Neural cell (in vitro differentiated cells): ENCODE results near the gene COL19A1. TPM values are rescaled to one million over a fixed set of nuclear protein-coding genes. Genes with fewer than 3 reads are reported as not detected.

Experiments
- H2AFZ ChIP-seq: fragments of 200-600, 300-800 bp; sonication (generic), shearing (Covaris generic); 2 replicates; pipeline ENCODE4 v1.6.0; 2014; ENCODE audit warnings: low read depth, mild to moderate bottlenecking, antibody characterized with exemption, low read length, moderate library complexity
- H3F3A ChIP-seq: fragments of 200-600 bp; shearing (Covaris generic); 2 replicates; pipeline ENCODE4 v1.6.1; 2016; ENCODE audit warnings: mild to moderate bottlenecking, moderate library complexity, mixed read lengths, antibody characterized with exemption, low read length; ENCODE audit not compliant: insufficient read depth, poor library complexity, severe bottlenecking
- H3K27ac ChIP-seq: fragments of 200-600, 300-800 bp; sonication (generic), shearing (Covaris generic); 2 replicates; pipeline ENCODE4 v1.5.1; 2014; ENCODE audit warnings: mild to moderate bottlenecking, low read length, moderate library complexity
- H3K27me3 ChIP-seq: fragments of 300-800, 200-600 bp; sonication (generic), shearing (Covaris generic); 2 replicates; pipeline ENCODE4 v1.6.0; 2014; ENCODE audit warnings: mild to moderate bottlenecking, low read depth, low read length, moderate library complexity; ENCODE audit not compliant: insufficient read depth
- H3K36me3 ChIP-seq: fragments of 300-800, 200-600 bp; sonication (generic), shearing (Covaris generic); 2 replicates; pipeline ENCODE4 v1.5.1; 2014; ENCODE audit warnings: mild to moderate bottlenecking, antibody characterized with exemption, low read length, moderate library complexity; ENCODE audit not compliant: insufficient read depth
- H3K4me2 ChIP-seq: fragments of 300-800, 200-600 bp; sonication (generic), shearing (Covaris generic); 2 replicates; pipeline ENCODE4 v1.6.0; 2014; ENCODE audit warnings: mild to moderate bottlenecking, low read length
- H3K4me3 ChIP-seq: fragments of 300-800, 200-600 bp; sonication (generic), shearing (Covaris generic); 2 replicates; pipeline ENCODE4 v1.5.1; 2014; ENCODE audit warnings: mild to moderate bottlenecking, low read length, moderate library complexity
- H3K79me2 ChIP-seq: fragments of 200-600 bp; shearing (Covaris generic); replicated peaks from 2 replicates; pipeline ENCODE4 v1.6.0; 2014; ENCODE audit warnings: mild to moderate bottlenecking, low read length, moderate library complexity; ENCODE audit not compliant: insufficient read depth
- H3K9ac ChIP-seq: fragments of 300-800, 200-600 bp; sonication (generic), shearing (Covaris generic); 2 replicates; pipeline ENCODE4 v1.6.1; 2016; ENCODE audit warnings: mild to moderate bottlenecking, low read length, mixed read lengths
- H3K9me2 ChIP-seq: fragments of 200-600 bp; shearing (Covaris generic); 2 replicates; pipeline ENCODE4 v1.6.1; 2016; ENCODE audit warnings: mild to moderate bottlenecking, low read length, mixed read lengths; ENCODE audit not compliant: insufficient read depth
- H3K9me3 ChIP-seq: fragments of 200-600, 300-800 bp; sonication (generic), shearing (Covaris generic); 2 replicates; pipeline ENCODE4 v1.6.1; 2016; ENCODE audit warnings: mild to moderate bottlenecking, mixed run types, low read length, moderate library complexity, mixed read lengths
- H4K20me1 ChIP-seq: fragments of 200-600 bp; shearing (Covaris generic); 2 replicates; pipeline ENCODE4 v1.6.1; 2016; ENCODE audit warnings: mild to moderate bottlenecking, mixed run types; ENCODE audit not compliant: insufficient read depth
- CTCF ChIP-seq: fragments of 450-650 bp; IDR thresholded peaks from 2 replicates; pipeline ENCODE4 v1.5.1; 2014; ENCODE audit warnings: antibody characterized with exemption, mild to moderate bottlenecking, moderate library complexity; ENCODE audit not compliant: poor library complexity, severe bottlenecking
- EP300 ChIP-seq: fragments of 450-650 bp; conservative IDR thresholded peaks from 2 replicates; pipeline ENCODE4 v1.6.1; 2014; ENCODE audit warnings: antibody characterized with exemption, mild to moderate bottlenecking, moderate library complexity; ENCODE audit not compliant: poor library complexity, severe bottlenecking
- EZH2 ChIP-seq: fragments of 200-600, 300-800 bp; shearing (Covaris generic), sonication (generic); IDR thresholded peaks from 2 replicates; pipeline ENCODE4 v1.6.1; 2014; ENCODE audit warnings: antibody characterized with exemption, low read length, borderline replicate concordance, mild to moderate bottlenecking; ENCODE audit not compliant: insufficient read depth, poor library complexity, severe bottlenecking
- MXI1 ChIP-seq: fragments of 450-650 bp; conservative IDR thresholded peaks from 2 replicates; pipeline ENCODE4 v1.6.1; 2014; ENCODE audit warnings: antibody characterized with exemption, mild to moderate bottlenecking; ENCODE audit not compliant: poor library complexity, severe bottlenecking
- POLR2AphosphoS5 ChIP-seq: IDR thresholded peaks from 2 replicates; pipeline ENCODE4 v1.6.1; 2012
- RAD21 ChIP-seq: fragments of 450-650 bp; conservative IDR thresholded peaks from 2 replicates; pipeline ENCODE4 v1.6.1; 2014; ENCODE audit warnings: antibody characterized with exemption, mild to moderate bottlenecking, moderate library complexity
- REST ChIP-seq: IDR thresholded peaks from 2 replicates; pipeline ENCODE4 v1.6.1; 2012; ENCODE audit warnings: borderline replicate concordance
- SMC3 ChIP-seq: fragments of 450-650 bp; conservative IDR thresholded peaks from 2 replicates; pipeline ENCODE4 v1.6.1; 2014; ENCODE audit warnings: antibody characterized with exemption, mild to moderate bottlenecking, moderate library complexity; ENCODE audit not compliant: poor library complexity
- TAF1 ChIP-seq: IDR thresholded peaks from 2 replicates; pipeline ENCODE4 v1.6.1; 2012; ENCODE audit warnings: low read depth
- polyA plus RNA-seq: library from polyadenylated mRNA; depleted of rRNA; stranded (reverse); fragments of >200 nt; gene quantifications from 2 replicates; pipeline ENCODE4 v1.2.3, GENCODE V29; 2014

Gene COL19A1
- polyA plus RNA-seq, 1 donor from 2014 or later, result 0.24 TPM

- Histone ChIP-seq H3K79me2 (no peaks in the 10 kb centered on the region), H3K4me3 (no peak overlapping the region), H2AFZ (no peak overlapping the region), H3K9ac (no peak overlapping the region), H3K9me3 (no peaks in the 10 kb centered on the region), H4K20me1 (no peaks in the 10 kb centered on the region), H3F3A (peaks cover 3% of the 10 kb centered on the region), H3K27ac (no peak overlapping the region), H3K9me2 (no peaks in the 10 kb centered on the region), H3K36me3 (no peaks in the 10 kb centered on the region), H3K4me2 (no peak overlapping the region), H3K27me3 (no peaks in the 10 kb centered on the region)
- TF ChIP-seq SMC3, result no peak
- TF ChIP-seq REST, result no peak
- no peak for TF ChIP-seq TAF1
- no peak for TF ChIP-seq EP300
- TF ChIP-seq CTCF, result no peak
- TF ChIP-seq EZH2, result no peak
- no peak for TF ChIP-seq MXI1
- no peak for TF ChIP-seq POLR2AphosphoS5
- TF ChIP-seq RAD21, result no peak
Observed at GRCh38 chr6:70188202-70188601, 321.8 kb downstream of the COL19A1 start.

- Histone ChIP-seq H3K36me3 (no peaks in the 10 kb centered on the region), H3F3A (no peaks in the 10 kb centered on the region), H3K9me2 (no peaks in the 10 kb centered on the region), H3K9me3 (no peaks in the 10 kb centered on the region), H2AFZ (no peak overlapping the region), H3K27ac (no peak overlapping the region), H3K27me3 (no peaks in the 10 kb centered on the region), H3K4me2 (no peak overlapping the region), H3K4me3 (no peak overlapping the region), H3K9ac (no peak overlapping the region), H4K20me1 (no peaks in the 10 kb centered on the region), H3K79me2 (no peaks in the 10 kb centered on the region)
- TF ChIP-seq CTCF (no peak), SMC3 (no peak), MXI1 (no peak), EP300 (no peak), EZH2 (no peak), REST (no peak)
Observed at GRCh38 chr6:70194421-70194820, 328.1 kb downstream of the COL19A1 start.
